ENCODE results near the gene SFN.

Gene SFN

DNA sequence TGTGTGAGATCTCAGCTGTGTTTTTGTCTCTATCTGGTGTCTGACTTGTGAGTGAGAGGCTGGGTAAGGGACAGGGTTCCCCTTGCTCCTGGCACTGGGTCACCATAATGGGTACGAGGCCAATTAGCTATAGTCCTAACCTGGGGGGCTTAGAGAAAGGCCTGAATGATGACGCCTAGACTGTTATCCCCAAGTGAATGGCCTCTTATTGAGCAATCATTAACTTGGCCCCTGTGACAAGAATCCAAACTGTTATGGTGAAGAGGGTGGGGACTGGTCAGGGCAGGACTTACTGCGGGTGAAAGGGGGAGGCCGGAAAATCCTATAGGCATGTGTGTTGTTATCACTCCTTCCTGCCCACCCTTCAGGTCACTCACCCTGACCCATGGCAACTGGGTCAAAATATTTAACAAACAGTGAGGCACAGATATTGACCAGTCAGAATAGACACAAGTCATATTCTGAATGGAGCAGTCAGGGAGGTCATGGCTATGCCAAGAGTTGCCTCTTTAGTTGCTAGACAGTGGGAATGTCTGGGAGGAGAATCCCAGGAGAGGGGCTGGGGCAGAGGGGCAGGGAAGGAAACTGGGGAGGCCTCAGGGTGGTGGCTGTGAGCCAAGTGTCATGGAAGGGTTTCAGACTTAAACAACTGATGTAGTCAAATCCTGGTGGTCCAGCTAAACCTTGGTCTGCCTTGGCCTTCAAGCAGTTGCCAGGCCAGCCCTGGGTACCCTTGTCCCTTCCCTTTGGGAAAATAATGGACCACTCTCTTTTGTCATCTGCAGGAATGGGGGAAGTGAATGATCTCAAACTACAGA is 47.6 kb downstream of the SFN start:
- H3K4me3 ChIP-seq (ENCODE audit: low read depth, low read length) = no peak overlapping the region

- no peak overlapping the region for H3K4me3 ChIP-seq (ENCODE audit: low read depth, low read length)
These were observed 48.6 kb downstream of the SFN start for GRCh38 chr1:26911399-26912146.

GRCh38 chr1:26912147-26912490 is 49.2 kb downstream of the SFN start:
- no peak overlapping the region for H3K4me3 ChIP-seq (ENCODE audit: low read depth, low read length)

- H3K4me3 ChIP-seq (ENCODE audit: low read depth, low read length) = no peak overlapping the region
These were observed 50.4 kb downstream of the SFN start for GRCh38 chr1:26913389-26913753.

Data from iPS-11a (cell line).